Pons (tissue), 1 donor: Measurements from ENCODE around the gene OR2T11.
"Not testable (repeated sequence)": the region's sequence is repeated elsewhere in the genome, so short reads cannot be mapped to it uniquely, and the experiment has no call there.

ENCODE experiments used
- DNase-seq: peaks from one replicate; pipeline ENCODE4 v3.0.0-alpha.2; 2016; ENCODE audit warnings: low spot score

The OR2T11 gene

GRCh38 chr1:248618878-248619277, 16.0 kb downstream of the OR2T11 start:
- DNase-seq, result peak; percentile 59

GRCh38 chr1:248618119-248618518, 16.8 kb downstream of the OR2T11 start:
- no peak for DNase-seq

- no peak for DNase-seq
Measured at GRCh38 chr1:248613742-248614141, 21.1 kb downstream of the OR2T11 start.

GRCh38 chr1:248611883-248612414, 22.9 kb downstream of the OR2T11 start:
- no peak for DNase-seq

- DNase-seq, result no peak
Measured at GRCh38 chr1:248610301-248610700, 24.6 kb downstream of the OR2T11 start.

- DNase-seq, result no peak
Measured at GRCh38 chr1:248599396-248599795, 35.5 kb downstream of the OR2T11 start.

GRCh38 chr1:248597589-248597988, 37.3 kb downstream of the OR2T11 start, which contains the start of gene OR2T10:
Gene OR2T10 (minus strand): TSS chr1:248597700. CDS start chr1:248593768, 3,932 bp downstream.
- DNase-seq, result no peak

- DNase-seq, result no peak
Measured at GRCh38 chr1:248596615-248597014, 38.3 kb downstream of the OR2T11 start.

- DNase-seq, result no peak
Measured at GRCh38 chr1:248593226-248593625, 41.7 kb downstream of the OR2T11 start.

GRCh38 chr1:248592655-248593054, 42.2 kb downstream of the OR2T11 start:
- DNase-seq, result no peak

GRCh38 chr1:248590055-248590454, 44.8 kb downstream of the OR2T11 start:
- DNase-seq, result no peak

- DNase-seq, result no peak
Measured at GRCh38 chr1:248589334-248589733, 45.6 kb downstream of the OR2T11 start.

GRCh38 chr1:248585266-248585665, 49.6 kb downstream of the OR2T11 start:
- DNase-seq, result no peak

GRCh38 chr1:248576260-248576980, 58.5 kb downstream of the OR2T11 start:
- no peak for DNase-seq

GRCh38 chr1:248574657-248575056, 60.2 kb downstream of the OR2T11 start, which contains the start of gene OR2T34:
Gene OR2T34 (minus strand): TSS chr1:248574757. CDS start chr1:248574757, 0 bp downstream.
- not testable (repeated sequence) for DNase-seq

GRCh38 chr1:248573856-248574255, 61.0 kb downstream of the OR2T11 start:
- DNase-seq, result not testable (repeated sequence)
